ENCODE data around the gene LCAT. TPM values are rescaled to one million over a fixed set of nuclear protein-coding genes. Genes with fewer than 3 reads are reported as not detected.

Gene LCAT
- total and polyA plus RNA-seq, 9 of the 15 experiments (the other 6 are each of a cell fraction or from before 2014, with no cell fraction given): 0.46 to 21.0 (median 5.0) TPM

DNA sequence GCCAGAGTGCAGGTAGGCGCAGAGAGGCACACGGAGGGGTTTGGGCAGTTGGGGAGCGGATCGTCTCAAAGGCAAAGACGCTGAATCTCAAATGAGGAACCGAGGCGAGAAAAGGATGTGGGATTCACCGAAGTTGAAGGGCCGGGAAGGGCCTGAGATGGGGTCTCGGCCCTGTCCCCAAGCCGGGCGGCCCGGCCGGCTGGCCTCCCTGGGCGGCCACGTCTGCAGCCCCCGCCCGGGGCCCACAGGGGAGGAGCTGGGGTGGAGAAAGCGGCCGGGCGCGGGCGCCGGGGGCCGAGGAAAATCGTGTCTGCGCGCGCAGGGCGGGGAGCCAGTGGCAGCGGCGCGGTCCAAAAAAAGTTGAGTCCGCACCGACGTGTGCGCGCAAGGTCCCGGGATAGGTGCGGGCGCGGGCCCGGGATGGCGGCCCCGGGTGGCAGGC lies 24.1 kb upstream of the LCAT start (continued):
- TF ChIP-seq KLF1 (tag; IDR thresholded peaks at IDR 0.05): no peak
- 0 out of 2 replicates have a peak, but pooled peaks have one; percentile 23 for TF ChIP-seq SPI1 (IDR thresholded peaks at IDR 0.05; ENCODE audit: borderline replicate concordance, low read depth, low read length)
- no peak for TF ChIP-seq ZNF347 (CRISPR knock-in tag; IDR thresholded peaks at IDR 0.05; ENCODE audit: low read depth)
- no peak for TF ChIP-seq PTBP1 (IDR thresholded peaks at IDR 0.05; ENCODE audit: low read depth, low read length)
- TF ChIP-seq ZNF780A (CRISPR knock-in tag; IDR thresholded peaks at IDR 0.05): no peak
- TF ChIP-seq NCOA1 (IDR thresholded peaks at IDR 0.05; ENCODE audit: low read depth): no peak
- no peak for TF ChIP-seq BCLAF1 (IDR thresholded peaks at IDR 0.05; ENCODE audit: borderline replicate concordance in 1 of 2, control insufficient read depth in 1 of 2, low read depth in 2 of 2, low read length in 1 of 2)
- no peak for TF ChIP-seq POLR2A (conservative IDR thresholded peaks at IDR 0.05)
- TF ChIP-seq, protein P1, sequence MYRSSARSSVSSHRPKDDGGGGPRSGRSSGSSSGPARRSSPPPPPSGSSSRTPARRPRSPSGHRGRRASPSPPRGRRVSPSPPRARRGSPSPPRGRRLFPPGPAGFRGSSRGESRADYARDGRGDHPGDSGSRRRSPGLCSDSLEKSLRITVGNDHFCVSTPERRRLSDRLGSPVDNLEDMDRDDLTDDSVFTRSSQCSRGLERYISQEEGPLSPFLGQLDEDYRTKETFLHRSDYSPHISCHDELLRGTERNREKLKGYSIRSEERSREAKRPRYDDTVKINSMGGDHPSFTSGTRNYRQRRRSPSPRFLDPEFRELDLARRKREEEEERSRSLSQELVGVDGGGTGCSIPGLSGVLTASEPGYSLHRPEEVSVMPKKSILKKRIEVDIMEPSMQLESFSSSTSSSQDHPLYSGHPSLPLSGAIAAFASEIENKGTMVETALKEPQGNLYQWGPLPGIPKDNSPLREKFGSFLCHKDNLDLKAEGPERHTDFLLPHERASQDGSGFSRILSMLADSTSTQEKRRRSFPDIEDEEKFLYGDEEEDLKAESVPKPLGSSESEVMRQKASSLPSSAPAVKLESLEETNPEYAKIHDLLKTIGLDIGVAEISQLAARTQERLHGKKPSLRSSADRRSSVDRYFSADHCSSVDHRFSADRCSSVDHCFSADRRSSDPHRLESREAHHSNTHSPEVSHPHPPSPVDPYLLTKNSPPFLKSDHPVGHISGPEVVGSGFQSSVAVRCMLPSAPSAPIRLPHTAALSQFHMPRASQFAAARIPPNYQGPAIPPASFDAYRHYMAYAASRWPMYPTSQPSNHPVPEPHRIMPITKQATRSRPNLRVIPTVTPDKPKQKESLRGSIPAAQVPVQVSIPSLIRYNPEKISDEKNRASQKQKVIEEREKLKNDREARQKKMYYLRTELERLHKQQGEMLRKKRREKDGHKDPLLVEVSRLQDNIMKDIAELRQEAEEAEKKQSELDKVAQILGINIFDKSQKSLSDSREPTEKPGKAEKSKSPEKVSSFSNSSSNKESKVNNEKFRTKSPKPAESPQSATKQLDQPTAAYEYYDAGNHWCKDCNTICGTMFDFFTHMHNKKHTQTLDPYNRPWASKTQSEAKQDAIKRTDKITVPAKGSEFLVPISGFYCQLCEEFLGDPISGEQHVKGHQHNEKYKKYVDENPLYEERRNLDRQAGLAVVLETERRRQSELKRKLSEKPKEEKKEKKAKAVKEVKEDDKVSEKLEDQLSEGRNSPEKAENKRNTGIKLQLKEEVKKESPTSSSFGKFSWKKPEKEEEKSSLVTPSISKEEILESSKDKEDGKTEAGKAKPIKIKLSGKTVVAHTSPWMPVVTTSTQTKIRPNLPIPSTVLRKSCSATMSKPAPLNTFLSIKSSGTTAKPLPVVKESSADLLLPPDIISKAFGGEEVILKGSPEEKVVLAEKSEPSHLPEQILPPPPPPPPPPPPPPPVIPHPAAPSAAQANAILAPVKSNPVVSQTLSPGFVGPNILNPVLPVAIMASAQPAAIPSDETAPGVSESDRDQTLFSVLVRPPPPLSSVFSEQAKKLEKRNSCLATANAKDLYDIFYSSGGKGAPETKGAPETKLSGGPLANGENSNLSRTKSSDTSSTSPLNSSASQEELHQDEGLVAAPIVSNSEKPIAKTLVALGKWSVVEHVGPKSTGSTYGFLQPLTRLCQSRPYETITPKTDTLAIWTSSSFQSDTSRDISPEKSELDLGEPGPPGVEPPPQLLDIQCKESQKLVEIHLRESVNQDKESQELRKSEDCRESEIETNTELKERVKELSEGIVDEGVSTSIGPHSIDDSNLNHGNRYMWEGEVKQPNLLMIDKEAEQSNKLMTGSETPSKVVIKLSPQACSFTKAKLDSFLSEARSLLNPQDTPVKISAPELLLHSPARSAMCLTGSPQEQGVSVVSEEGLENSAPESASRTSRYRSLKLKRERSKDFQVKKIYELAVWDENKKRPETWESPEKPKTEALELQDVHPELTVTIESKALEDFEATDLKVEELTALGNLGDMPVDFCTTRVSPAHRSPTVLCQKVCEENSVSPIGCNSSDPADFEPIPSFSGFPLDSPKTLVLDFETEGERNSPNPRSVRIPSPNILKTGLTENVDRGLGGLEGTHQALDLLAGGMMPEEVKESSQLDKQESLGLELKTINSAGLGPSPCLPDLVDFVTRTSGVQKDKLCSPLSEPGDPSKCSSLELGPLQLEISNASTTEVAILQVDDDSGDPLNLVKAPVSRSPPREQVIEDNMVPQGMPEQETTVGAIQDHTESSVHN (IDR thresholded peaks at IDR 0.05; ENCODE audit: borderline replicate concordance in 1 of 2, low read depth in 1 of 2): no peak
- TF ChIP-seq ETV6 (IDR thresholded peaks at IDR 0.05; ENCODE audit: borderline replicate concordance in 1 of 2, low read depth in 2 of 2, low read length in 1 of 2): no peak
- no peak for TF ChIP-seq ETV6 (CRISPR knock-in tag; IDR thresholded peaks at IDR 0.05; ENCODE audit: borderline replicate concordance)
- no peak for TF ChIP-seq SAFB (IDR thresholded peaks at IDR 0.05; ENCODE audit: borderline replicate concordance, low read depth, low read length)
